GM12875 (cell line): ENCODE results near the gene RAD51D.

ENCODE experiments used
- H3K4me3 ChIP-seq: one replicate; pipeline ENCODE4 v1.5.1; 2011; ENCODE audit warnings: low read depth, low read length, control low read depth
- TF ChIP-seq, protein P1 (sequence below): IDR thresholded peaks from 2 replicates; pipeline ENCODE4 v1.5.1; 2011; ENCODE audit warnings: low read depth, mild to moderate bottlenecking, control low read depth, inconsistent platforms, low read length, moderate library complexity, borderline replicate concordance; ENCODE audit not compliant: insufficient read depth

The RAD51D gene

DNA sequence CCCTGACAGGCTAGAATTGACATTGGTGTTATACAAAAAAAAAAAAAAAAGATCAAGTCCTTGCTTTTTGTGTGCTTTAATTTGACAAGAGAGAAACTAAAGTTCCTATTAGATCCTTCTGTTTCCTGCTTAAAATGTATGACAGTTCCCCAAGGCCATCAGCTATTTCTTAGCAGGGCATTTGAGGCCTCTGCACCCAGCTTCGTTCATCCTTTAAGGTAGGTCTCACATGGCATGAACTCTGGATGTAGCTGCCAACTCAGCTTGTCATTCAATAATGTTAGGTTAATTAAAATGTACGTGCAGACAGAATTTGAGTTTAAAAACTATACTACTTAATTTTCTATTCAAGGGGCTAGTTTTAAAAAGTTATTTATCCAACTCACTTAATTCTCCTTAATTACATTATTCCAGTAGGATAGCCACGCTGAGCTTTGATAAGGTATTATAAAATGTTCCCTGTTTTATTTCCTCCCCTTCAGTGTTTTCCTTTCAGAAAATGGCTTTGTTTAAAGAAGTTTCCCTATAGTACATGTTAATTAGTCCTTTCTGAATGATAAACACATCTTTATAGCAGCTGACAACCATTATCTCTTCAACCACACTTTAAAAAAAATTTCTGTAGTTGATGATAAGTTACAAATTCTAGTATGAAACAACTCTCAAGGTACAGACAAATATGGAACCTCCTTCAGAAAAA is 55.0 kb downstream of the RAD51D start:
- TF ChIP-seq, protein P1, sequence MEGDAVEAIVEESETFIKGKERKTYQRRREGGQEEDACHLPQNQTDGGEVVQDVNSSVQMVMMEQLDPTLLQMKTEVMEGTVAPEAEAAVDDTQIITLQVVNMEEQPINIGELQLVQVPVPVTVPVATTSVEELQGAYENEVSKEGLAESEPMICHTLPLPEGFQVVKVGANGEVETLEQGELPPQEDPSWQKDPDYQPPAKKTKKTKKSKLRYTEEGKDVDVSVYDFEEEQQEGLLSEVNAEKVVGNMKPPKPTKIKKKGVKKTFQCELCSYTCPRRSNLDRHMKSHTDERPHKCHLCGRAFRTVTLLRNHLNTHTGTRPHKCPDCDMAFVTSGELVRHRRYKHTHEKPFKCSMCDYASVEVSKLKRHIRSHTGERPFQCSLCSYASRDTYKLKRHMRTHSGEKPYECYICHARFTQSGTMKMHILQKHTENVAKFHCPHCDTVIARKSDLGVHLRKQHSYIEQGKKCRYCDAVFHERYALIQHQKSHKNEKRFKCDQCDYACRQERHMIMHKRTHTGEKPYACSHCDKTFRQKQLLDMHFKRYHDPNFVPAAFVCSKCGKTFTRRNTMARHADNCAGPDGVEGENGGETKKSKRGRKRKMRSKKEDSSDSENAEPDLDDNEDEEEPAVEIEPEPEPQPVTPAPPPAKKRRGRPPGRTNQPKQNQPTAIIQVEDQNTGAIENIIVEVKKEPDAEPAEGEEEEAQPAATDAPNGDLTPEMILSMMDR = no peak
- no peak overlapping the region for H3K4me3 ChIP-seq

DNA sequence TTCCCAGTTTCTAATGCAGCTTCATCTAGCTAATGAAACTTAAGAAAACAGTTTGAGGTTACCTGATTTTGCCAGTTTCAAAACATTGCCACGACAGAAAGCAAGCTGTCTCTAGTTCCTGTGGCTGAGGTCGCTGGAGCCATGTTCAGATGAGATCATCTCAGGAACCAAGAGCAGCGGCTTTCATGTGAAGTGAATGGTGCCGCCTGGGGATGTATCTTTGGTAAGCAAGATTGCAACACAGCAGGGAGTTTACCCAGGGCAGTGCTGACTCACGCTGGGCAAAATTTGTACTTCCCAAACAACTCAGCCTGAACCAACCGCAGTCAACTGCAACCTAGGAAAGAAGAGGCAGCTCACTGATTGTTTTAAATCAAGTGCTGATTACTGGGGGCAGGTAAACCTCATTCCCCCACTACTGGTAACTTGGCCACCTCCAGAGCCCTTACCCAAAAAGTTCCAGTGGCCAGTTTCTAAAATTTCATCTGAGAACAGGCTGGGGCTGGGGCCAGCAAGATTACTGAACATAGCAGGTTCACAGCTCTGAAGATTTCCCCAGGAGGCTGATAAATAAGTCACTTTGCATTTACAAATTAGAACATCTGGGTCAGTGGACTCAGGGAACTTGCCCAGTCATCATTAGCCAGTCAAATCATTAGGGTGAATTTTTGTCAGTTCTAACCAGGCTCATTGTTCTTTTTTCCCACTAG is 56.0 kb downstream of the RAD51D start, which contains the start of gene RFFL:
TSS of gene RFFL (minus strand) at position 194 of the 710 bp plus-strand sequence. CDS start 37,154 bp downstream, outside the sequence.
- TF ChIP-seq, protein P1 = 0 out of 2 replicates have a peak, but pooled peaks have one; percentile 5
- H3K4me3 ChIP-seq = no peak within 1 kb of the TSS

DNA sequence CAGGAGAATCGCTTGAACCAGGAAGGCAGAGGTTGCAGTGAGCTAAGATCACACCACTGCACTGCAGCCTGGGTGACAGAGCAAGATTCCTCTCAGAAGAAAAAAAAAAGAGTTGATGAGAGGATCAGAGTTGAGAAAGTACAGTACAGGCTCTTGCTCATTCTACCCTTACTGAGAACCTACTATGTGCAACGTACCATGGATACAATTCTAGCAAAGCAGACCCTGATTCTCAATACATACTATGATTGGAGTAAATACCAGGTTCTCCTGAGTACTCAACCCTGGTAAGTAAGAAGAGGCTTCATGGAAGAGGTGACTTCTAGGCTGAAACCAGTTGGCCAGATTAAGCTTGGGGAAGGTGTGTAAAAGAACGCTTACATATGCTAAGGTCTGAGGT is 57.4 kb downstream of the RAD51D start:
- TF ChIP-seq, protein P1 = no peak
- H3K4me3 ChIP-seq = no peak overlapping the region

DNA sequence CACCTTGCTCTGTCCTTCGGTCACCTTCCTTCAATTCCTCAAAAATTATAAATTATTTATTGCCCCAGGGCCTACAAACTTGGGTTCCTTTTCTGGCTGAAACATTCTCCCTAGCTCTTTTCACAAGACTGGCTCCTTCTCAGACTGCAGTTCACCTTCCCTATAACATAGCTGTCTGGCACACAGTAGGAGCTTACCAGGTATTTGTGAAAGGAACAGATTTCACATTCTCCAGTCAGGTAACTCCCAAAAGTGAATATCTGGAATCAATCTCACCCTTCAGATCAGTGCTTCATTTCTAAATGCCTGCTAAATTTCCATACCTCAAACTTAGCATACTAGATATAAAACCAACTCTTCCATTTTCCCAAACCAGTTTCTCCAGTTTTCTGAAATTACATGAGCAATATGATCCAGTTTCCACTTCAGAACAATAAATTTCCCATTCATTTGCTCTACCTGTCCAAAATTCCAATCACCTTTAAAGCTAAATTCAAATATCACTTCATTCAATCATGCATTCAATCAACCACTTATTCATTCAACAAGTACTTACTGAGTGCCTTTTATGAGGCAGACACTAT is 62.2 kb downstream of the RAD51D start:
- no peak overlapping the region for H3K4me3 ChIP-seq
- TF ChIP-seq, protein P1 = no peak

DNA sequence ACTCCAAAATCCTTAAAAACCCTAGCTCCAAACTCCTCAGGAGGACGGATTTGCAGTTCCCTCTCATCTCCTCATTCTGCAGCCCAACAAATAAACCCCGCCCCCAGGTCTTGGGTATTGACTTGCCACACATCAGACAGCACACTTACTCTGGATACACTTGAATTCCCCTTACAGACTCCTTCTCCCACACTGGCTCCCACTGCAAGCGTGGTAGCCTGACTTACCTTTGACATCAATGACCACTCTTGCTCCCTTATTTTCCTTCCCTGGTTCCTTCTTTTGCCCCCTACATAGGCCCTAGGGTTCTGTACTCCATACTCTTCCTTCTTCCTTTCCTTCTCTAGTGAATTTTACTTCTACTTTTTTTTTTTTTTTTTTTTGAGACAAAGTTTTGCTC is 63.6 kb downstream of the RAD51D start:
- no peak overlapping the region for H3K4me3 ChIP-seq
- TF ChIP-seq, protein P1 = no peak

DNA sequence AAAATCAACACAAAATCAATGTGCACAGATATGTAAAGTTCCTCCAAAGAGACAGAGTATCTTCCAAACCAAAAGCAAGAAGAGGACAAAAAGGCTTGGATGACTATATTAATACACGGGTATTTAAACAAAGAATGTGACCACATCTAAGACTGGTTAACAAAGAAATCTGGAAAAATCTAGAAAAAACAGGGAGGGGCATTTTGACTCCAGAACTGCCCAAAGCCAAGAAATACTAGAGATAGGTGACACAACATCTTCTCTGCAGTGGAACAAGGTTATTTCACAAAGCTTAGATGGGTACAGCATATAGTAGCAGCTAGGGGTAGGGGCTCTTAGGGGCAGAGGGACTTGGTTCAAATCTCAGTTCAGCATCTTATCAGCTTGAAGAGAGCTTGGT is 66.5 kb downstream of the RAD51D start:
- no peak overlapping the region for H3K4me3 ChIP-seq
- TF ChIP-seq, protein P1 = no peak
